Fibroblast of lung (primary cell): ENCODE results near the gene BCAS3. TPM values are rescaled to one million over a fixed set of nuclear protein-coding genes. Genes with fewer than 3 reads are reported as not detected.
"Not testable (repeated sequence)": the region's sequence is repeated elsewhere in the genome, so short reads cannot be mapped to it uniquely, and the experiment has no call there.

Source experiments
- DNase-seq, 2 donors: peaks; one replicate each; pipeline versions ENCODE4 v3.0.0 to v3.0.0-alpha.2; 2010; ENCODE audit warnings: low read depth in 2 of 2
- H2AFZ ChIP-seq: 2 replicates; pipeline ENCODE4 v1.5.1; 2012; ENCODE audit warnings: low read length, control low read depth, inconsistent platforms
- H3K27ac ChIP-seq: 2 replicates; pipeline ENCODE4 v1.5.1; 2011; ENCODE audit warnings: low read length, control low read depth; ENCODE audit not compliant: insufficient read depth
- H3K27me3 ChIP-seq: 2 replicates; pipeline ENCODE4 v1.5.1; 2011; ENCODE audit warnings: mild to moderate bottlenecking, low read length; ENCODE audit not compliant: control insufficient read depth, insufficient read depth
- H3K36me3 ChIP-seq: 2 replicates; pipeline ENCODE4 v1.5.1; 2011; ENCODE audit warnings: low read length; ENCODE audit not compliant: control insufficient read depth, insufficient read depth
- H3K4me1 ChIP-seq: 2 replicates; pipeline ENCODE4 v1.5.1; 2011; ENCODE audit warnings: low read length; ENCODE audit not compliant: control insufficient read depth, insufficient read depth; ENCODE audit errors: extremely low read depth
- H3K4me2 ChIP-seq: 2 replicates; pipeline ENCODE4 v1.5.1; 2011; ENCODE audit warnings: low read length, control low read depth; ENCODE audit not compliant: insufficient read depth; ENCODE audit errors: extremely low read depth
- H3K4me3 ChIP-seq, 4 experiments: fragments of 200-600 bp in 1 of 4; sonication (generic) in 1 of 4; replicated peaks in 1 of 4; 2 replicates each; pipeline ENCODE4 v1.5.1; 2011 to 2016; ENCODE audit warnings: low read length in 4 of 4, low read depth in 3 of 4, mild to moderate bottlenecking in 3 of 4, control low read depth in 2 of 4, inconsistent platforms in 1 of 4, mixed read lengths in 1 of 4; ENCODE audit not compliant: insufficient read depth in 1 of 4; ENCODE audit errors: control extremely low read depth in 1 of 4
- H3K79me2 ChIP-seq: 2 replicates; pipeline ENCODE4 v1.5.1; 2012; ENCODE audit warnings: mild to moderate bottlenecking, low read length, inconsistent platforms; ENCODE audit not compliant: control insufficient read depth, insufficient read depth
- H3K9ac ChIP-seq: 2 replicates; pipeline ENCODE4 v1.5.1; 2011; ENCODE audit warnings: mild to moderate bottlenecking, low read length, control low read depth; ENCODE audit not compliant: insufficient read depth
- H3K9me3 ChIP-seq: 2 replicates; pipeline ENCODE4 v1.5.1; 2012; ENCODE audit warnings: low read depth, low read length; ENCODE audit not compliant: control insufficient read depth, insufficient read depth
- H4K20me1 ChIP-seq: 2 replicates; pipeline ENCODE4 v1.5.1; 2011; ENCODE audit warnings: low read length; ENCODE audit not compliant: control insufficient read depth, insufficient read depth; ENCODE audit errors: extremely low read depth
- EZH2 ChIP-seq: IDR thresholded peaks from 2 replicates; pipeline ENCODE4 v1.5.1; 2012; ENCODE audit warnings: low read length, control low read depth, mild to moderate bottlenecking; ENCODE audit errors: missing control alignments
- polyA plus RNA-seq, 2 donors: library from polyadenylated mRNA; depleted of rRNA in 1 of 2; stranded (reverse) in 1 of 2; unstranded in 1 of 2; fragments of >200 nt; gene quantifications; 2 replicates each; pipeline ENCODE4 v1.2.1, GENCODE V29; 2011 to 2012; ENCODE audit warnings: missing spikeins in 1 of 2
- total RNA-seq: library from RNA; depleted of rRNA; stranded (reverse); fragments of >200 nt; gene quantifications from 2 replicates; pipeline ENCODE4 v1.2.1, GENCODE V29; 2014
- TF ChIP-seq, protein P1 (sequence below), 2 donors: IDR thresholded peaks in 1 of 2; conservative IDR thresholded peaks in 1 of 2; 1 replicate in 1 of 2; 2 replicates in 1 of 2; pipeline ENCODE4 v1.5.1; 2011 to 2012; ENCODE audit warnings: low read length in 2 of 2, control low read depth in 1 of 2, inconsistent platforms in 1 of 2, low read depth in 1 of 2, mild to moderate bottlenecking in 1 of 2

Gene BCAS3
- total and polyA plus RNA-seq, 2 donors (not counting 1 experiment from before 2014, with no cell fraction given) = 9.9 to 43.6 TPM

DNA sequence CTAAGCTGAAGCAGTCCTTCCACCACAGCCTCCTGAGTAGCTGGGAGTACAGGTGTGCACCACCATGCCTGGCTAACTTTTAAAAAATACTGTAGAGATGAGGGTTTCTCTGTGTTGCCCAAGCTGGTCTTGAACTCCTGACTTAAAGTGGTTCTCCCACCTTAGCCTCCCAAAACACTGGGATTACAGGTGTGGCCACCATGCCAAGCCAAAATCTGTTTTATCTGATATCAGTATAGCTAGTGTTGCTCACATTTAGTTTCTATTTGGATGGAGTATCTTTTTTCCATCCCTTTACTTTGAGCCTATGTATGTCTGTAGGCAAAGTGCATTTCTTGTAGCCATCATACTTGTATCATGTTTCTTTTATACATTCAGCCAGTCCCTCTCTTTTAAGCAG is 82.1 kb downstream of the BCAS3 start:
- DNase-seq = no peak
- Histone ChIP-seq H3K4me2 (no peak overlapping the region), H3K27ac (no peak overlapping the region), H3K4me3 (no peak overlapping the region), H3K9ac (no peak overlapping the region), H3K4me1 (no peaks in the 10 kb centered on the region), H3K27me3 (no peaks in the 10 kb centered on the region), H3K79me2 (no peaks in the 10 kb centered on the region), H3K9me3 (no peaks in the 10 kb centered on the region), H4K20me1 (no peaks in the 10 kb centered on the region), H3K36me3 (no peaks in the 10 kb centered on the region), H2AFZ (no peak overlapping the region)
- TF ChIP-seq, protein P1, sequence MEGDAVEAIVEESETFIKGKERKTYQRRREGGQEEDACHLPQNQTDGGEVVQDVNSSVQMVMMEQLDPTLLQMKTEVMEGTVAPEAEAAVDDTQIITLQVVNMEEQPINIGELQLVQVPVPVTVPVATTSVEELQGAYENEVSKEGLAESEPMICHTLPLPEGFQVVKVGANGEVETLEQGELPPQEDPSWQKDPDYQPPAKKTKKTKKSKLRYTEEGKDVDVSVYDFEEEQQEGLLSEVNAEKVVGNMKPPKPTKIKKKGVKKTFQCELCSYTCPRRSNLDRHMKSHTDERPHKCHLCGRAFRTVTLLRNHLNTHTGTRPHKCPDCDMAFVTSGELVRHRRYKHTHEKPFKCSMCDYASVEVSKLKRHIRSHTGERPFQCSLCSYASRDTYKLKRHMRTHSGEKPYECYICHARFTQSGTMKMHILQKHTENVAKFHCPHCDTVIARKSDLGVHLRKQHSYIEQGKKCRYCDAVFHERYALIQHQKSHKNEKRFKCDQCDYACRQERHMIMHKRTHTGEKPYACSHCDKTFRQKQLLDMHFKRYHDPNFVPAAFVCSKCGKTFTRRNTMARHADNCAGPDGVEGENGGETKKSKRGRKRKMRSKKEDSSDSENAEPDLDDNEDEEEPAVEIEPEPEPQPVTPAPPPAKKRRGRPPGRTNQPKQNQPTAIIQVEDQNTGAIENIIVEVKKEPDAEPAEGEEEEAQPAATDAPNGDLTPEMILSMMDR (conservative IDR thresholded peaks at IDR 0.05 in 1 of 2, IDR thresholded peaks at IDR 0.05 in 1 of 2; ENCODE audit: low read depth in 1 of 2, low read length in 2 of 2) = no peak
- TF ChIP-seq EZH2 = no peak

DNA sequence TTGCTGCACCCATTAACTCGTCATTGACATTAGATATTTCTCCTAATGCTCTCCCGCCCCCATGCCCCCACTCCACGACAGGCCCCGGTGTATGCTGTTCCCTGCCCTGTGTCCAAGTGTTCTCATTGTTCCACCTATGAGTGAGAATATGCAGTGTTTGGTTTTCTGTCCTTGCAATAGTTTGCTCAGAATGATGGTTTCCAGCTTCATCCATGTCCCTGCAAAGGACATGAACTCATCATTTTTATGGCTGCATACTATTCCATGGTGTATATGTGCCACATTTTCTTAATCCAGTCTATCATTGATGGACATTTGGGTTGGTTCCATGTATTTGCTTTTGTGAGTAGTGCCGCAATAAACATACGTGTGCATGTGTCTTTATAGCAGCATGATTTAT is 83.7 kb downstream of the BCAS3 start:
- H2AFZ ChIP-seq, DNase-seq, H3K4me2 ChIP-seq, H3K27me3 ChIP-seq, H4K20me1 ChIP-seq, H3K9ac ChIP-seq, H3K4me3 ChIP-seq, H3K79me2 ChIP-seq, H3K36me3 ChIP-seq, H3K4me1 ChIP-seq, H3K9me3 ChIP-seq, H3K27ac ChIP-seq: not testable (repeated sequence)

- no peaks in the 10 kb centered on the region for H3K27me3 ChIP-seq
- TF ChIP-seq, protein P1 (conservative IDR thresholded peaks at IDR 0.05 in 1 of 2, IDR thresholded peaks at IDR 0.05 in 1 of 2; ENCODE audit: low read depth in 1 of 2, low read length in 2 of 2) = no peak
- TF ChIP-seq EZH2 = no peak
- no peak overlapping the region for H3K4me3 ChIP-seq
- no peak overlapping the region for H2AFZ ChIP-seq
- DNase-seq = no peak
- H3K36me3 ChIP-seq = no peaks in the 10 kb centered on the region
- no peaks in the 10 kb centered on the region for H3K79me2 ChIP-seq
- no peaks in the 10 kb centered on the region for H4K20me1 ChIP-seq
- H3K4me1 ChIP-seq = no peaks in the 10 kb centered on the region
- no peak overlapping the region for H3K4me2 ChIP-seq
- no peaks in the 10 kb centered on the region for H3K9me3 ChIP-seq
- no peak overlapping the region for H3K9ac ChIP-seq
- no peak overlapping the region for H3K27ac ChIP-seq
These were observed 89.1 kb downstream of the BCAS3 start for GRCh38 chr17:60766778-60767190.
